Measurements from ENCODE around the gene KRTAP10-4. TPM values are rescaled to one million over a fixed set of nuclear protein-coding genes. Genes with fewer than 3 reads are reported as not detected.

Gene KRTAP10-4
- total and polyA plus RNA-seq, 2 of the 4 experiments (the other 2 are of a cell fraction), result not detected

- H3K9me1 ChIP-seq (ENCODE audit: insufficient read depth, low read length), result no peaks in the 10 kb centered on the region
- H4K8ac ChIP-seq (ENCODE audit: low read depth in 2 of 2, low read length in 2 of 2), result no peak overlapping the region
- dilution Hi-C loops (cut with HindIII; ENCODE audit: low sequenced_read_pairs, unreplicated experiment) (no loop called here), intact Hi-C loops (cut with micrococcal nuclease) (no loop called here), in situ Hi-C loops (cut with MboI; ENCODE audit: low sequenced_read_pairs) (no loop called here)
- H3K4ac ChIP-seq (ENCODE audit: low read depth, low read length), result no peak overlapping the region
- no peaks in the 10 kb centered on the region for H4K20me1 ChIP-seq (ENCODE audit: insufficient read depth, low read length)
- H4K5ac ChIP-seq (ENCODE audit: low read depth, low read length), result no peak overlapping the region
- no peak overlapping the region for H2AK9ac ChIP-seq (replicated peaks; ENCODE audit: low read depth, low read length, poor library complexity)
- H2BK20ac ChIP-seq (ENCODE audit: low read depth, low read length), result no peak overlapping the region
- H3K18ac ChIP-seq (ENCODE audit: low read depth, low read length), result no peak overlapping the region
- no peak overlapping the region for H3K23ac ChIP-seq (ENCODE audit: low read depth, low read length)
- ChIA-PET CTCF (no interaction called here), POLR2A (ENCODE audit: unreplicated experiment) (no interaction called here)
- H3K4me2 ChIP-seq (ENCODE audit: low read depth, low read length), result no peak overlapping the region
- no peak overlapping the region for H3K9ac ChIP-seq (ENCODE audit: low read depth, low read length)
- no peak for DNase-seq
- no peak overlapping the region for H2AFZ ChIP-seq (replicated peaks; ENCODE audit: low read length, poor library complexity)
- no peaks in the 10 kb centered on the region for H3K79me1 ChIP-seq (ENCODE audit: low read depth in 1 of 2, low read length in 2 of 2)
- no peak overlapping the region for H4K91ac ChIP-seq (ENCODE audit: insufficient read depth, low read depth, low read length)
- ATAC-seq (ENCODE audit: low read depth), result no peak
- H3K14ac ChIP-seq (replicated peaks; ENCODE audit: low read depth, low read length), result no peak overlapping the region
- no peak overlapping the region for H2BK15ac ChIP-seq (ENCODE audit: low read depth, low read length)
- H3K4me1 ChIP-seq (ENCODE audit: control insufficient read depth, insufficient read depth, low read length), result no peaks in the 10 kb centered on the region
- H3K56ac ChIP-seq (ENCODE audit: extremely low read depth, insufficient read depth, low read length), result no peak overlapping the region
- no peaks in the 10 kb centered on the region for H3K36me3 ChIP-seq (ENCODE audit: control insufficient read depth, insufficient read depth, low read length)
- peaks cover 3% of the 10 kb centered on the region; the same call in 1 of the 2 replicates for H3K27me3 ChIP-seq (ENCODE audit: control insufficient read depth, insufficient read depth, low read length)
- no TSS peak for BruUV-seq (replicated peaks)
- H2BK5ac ChIP-seq (ENCODE audit: low read depth, low read length, poor library complexity, severe bottlenecking), result no peak overlapping the region
- 46% methylated on average over 3 of the region's 8 CpGs; no CpG with 5 or more reads in 1 of the 2 experiments for WGBS, 2 experiments (ENCODE audit: extremely low coverage in 2 of 2, insufficient read length in 1 of 2)
- peaks cover 8% of the 10 kb centered on the region; the same call in 1 of the 2 replicates for H3K9me3 ChIP-seq (ENCODE audit: control insufficient read depth, insufficient read depth, low read length)
- TF ChIP-seq CTCF (conservative IDR thresholded peaks at IDR 0.05; ENCODE audit: low read depth, low read length) (no peak), CEBPB (IDR thresholded peaks at IDR 0.05; ENCODE audit: low read depth, low read length) (no peak), ELK1 (IDR thresholded peaks at IDR 0.05; ENCODE audit: borderline replicate concordance, low read depth, low read length) (no peak), POLR2A (IDR thresholded peaks at IDR 0.05; ENCODE audit: low read depth, low read length) (no peak), BHLHE40 (IDR thresholded peaks at IDR 0.05; ENCODE audit: low read depth, low read length) (no peak), NFE2L2 (IDR thresholded peaks at IDR 0.05; ENCODE audit: low read depth, low read length) (no peak), RFX5 (IDR thresholded peaks at IDR 0.05; ENCODE audit: low read depth, low read length) (no peak), MXI1 (IDR thresholded peaks at IDR 0.05; ENCODE audit: borderline replicate concordance, low read depth, low read length) (no peak), FOS (IDR thresholded peaks at IDR 0.05; ENCODE audit: low read depth, low read length) (no peak), MAFK (IDR thresholded peaks at IDR 0.05; ENCODE audit: low read depth, low read length) (no peak), SMC3 (IDR thresholded peaks at IDR 0.05; ENCODE audit: low read depth, low read length) (no peak), USF2 (IDR thresholded peaks at IDR 0.05; ENCODE audit: low read depth, low read length) (no peak), MAZ (IDR thresholded peaks at IDR 0.05; ENCODE audit: borderline replicate concordance, low read depth, low read length) (no peak), RAD21 (IDR thresholded peaks at IDR 0.05; ENCODE audit: low read length) (no peak), RCOR1 (IDR thresholded peaks at IDR 0.05; ENCODE audit: insufficient replicate concordance, low read length) (no peak), CHD1 (IDR thresholded peaks at IDR 0.05; ENCODE audit: low read depth, low read length) (no peak)
- H2BK120ac ChIP-seq (ENCODE audit: low read depth, low read length), result no peak overlapping the region
- H3K4me3 ChIP-seq (ENCODE audit: insufficient read depth, low read depth, low read length), result no peak overlapping the region
- H3K27ac ChIP-seq (ENCODE audit: insufficient read depth, low read length), result no peak overlapping the region
- no peak overlapping the region for H2AK5ac ChIP-seq (ENCODE audit: low read depth, low read length)
Measured at GRCh38 chr21:44617071-44617501, 43.6 kb downstream of the KRTAP10-4 start.

All from IMR-90 (cell line).